Measurements from ENCODE around the gene BTD.

GRCh38 chr3:15667484-15667883 lies 65.9 kb downstream of the BTD start:
- TF ChIP-seq SP1 (IDR thresholded peaks at IDR 0.05) (no peak), ARNT (IDR thresholded peaks at IDR 0.05) (no peak), FOXA1 (IDR thresholded peaks at IDR 0.05) (no peak), FOXM1 (IDR thresholded peaks at IDR 0.05; ENCODE audit: borderline replicate concordance) (no peak), CTBP1 (IDR thresholded peaks at IDR 0.05; ENCODE audit: borderline replicate concordance) (no peak), ELF4 (IDR thresholded peaks at IDR 0.05) (no peak), ZNF384 (IDR thresholded peaks at IDR 0.05) (no peak), SUZ12 (IDR thresholded peaks at IDR 0.05) (no peak), TARDBP (IDR thresholded peaks at IDR 0.05) (no peak), PKNOX1 (IDR thresholded peaks at IDR 0.05) (no peak), FOXK2 (IDR thresholded peaks at IDR 0.05) (no peak)
